Measurements from ENCODE around the gene COL1A1.

- TF ChIP-seq CTCF (IDR thresholded peaks at IDR 0.05; ENCODE audit: borderline replicate concordance, extremely low read depth, low read length, poor library complexity, severe bottlenecking) (no peak), EZH2 (IDR thresholded peaks at IDR 0.05; ENCODE audit: borderline replicate concordance, low read depth, low read length, severe bottlenecking) (no peak)
These were observed 14.1 kb downstream of the COL1A1 start for GRCh38 chr17:50187394-50187725.

All from DND-41 (cell line).